ENCODE measurements around the gene SEMA4G. TPM values are rescaled to one million over a fixed set of nuclear protein-coding genes. Genes with fewer than 3 reads are reported as not detected.
A peak's percentile ranks its signal among the peaks of the same experiment; 100 is the strongest.

Gene SEMA4G
- total and polyA plus RNA-seq, 2 experiments from 2014 or later = 5.3 to 8.5 TPM

DNA sequence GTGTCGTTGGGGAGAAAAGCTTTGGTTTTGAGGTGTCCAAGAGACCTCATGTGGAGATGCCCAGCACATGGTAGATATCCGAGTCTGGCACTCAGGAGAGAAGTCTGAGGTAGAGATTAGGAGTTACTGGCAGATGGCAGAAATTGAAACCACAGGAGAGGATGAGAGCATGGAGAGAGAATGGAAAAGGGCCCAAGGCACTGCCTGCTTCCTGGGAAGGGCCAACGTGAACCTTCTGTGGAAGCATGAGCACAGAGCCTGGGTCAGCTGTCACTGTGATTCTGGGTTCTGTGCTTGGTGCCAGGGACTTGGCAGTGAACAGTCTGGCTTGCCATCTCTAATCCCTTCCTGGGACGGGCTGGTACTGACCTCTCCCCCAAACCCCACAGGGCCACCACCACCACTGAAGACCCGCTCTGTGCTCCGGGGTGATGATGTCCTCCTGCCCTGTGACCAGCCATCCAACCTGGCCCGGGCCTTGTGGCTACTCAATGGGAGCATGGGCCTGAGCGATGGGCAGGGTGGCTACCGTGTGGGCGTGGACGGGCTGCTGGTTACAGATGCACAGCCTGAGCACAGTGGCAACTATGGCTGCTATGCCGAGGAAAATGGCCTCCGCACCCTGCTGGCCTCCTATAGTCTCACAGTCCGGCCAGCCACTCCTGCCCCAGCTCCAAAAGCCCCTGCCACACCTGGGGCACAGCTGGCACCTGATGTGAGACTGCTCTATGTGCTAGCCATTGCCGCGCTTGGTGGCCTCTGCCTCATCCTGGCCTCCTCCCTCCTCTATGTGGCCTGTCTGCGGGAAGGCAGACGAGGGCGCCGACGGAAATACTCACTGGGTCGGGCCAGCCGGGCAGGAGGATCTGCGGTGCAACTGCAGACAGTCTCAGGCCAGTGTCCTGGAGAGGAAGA is 13.9 kb downstream of the SEMA4G start (continued):
- TF ChIP-seq, protein P1, sequence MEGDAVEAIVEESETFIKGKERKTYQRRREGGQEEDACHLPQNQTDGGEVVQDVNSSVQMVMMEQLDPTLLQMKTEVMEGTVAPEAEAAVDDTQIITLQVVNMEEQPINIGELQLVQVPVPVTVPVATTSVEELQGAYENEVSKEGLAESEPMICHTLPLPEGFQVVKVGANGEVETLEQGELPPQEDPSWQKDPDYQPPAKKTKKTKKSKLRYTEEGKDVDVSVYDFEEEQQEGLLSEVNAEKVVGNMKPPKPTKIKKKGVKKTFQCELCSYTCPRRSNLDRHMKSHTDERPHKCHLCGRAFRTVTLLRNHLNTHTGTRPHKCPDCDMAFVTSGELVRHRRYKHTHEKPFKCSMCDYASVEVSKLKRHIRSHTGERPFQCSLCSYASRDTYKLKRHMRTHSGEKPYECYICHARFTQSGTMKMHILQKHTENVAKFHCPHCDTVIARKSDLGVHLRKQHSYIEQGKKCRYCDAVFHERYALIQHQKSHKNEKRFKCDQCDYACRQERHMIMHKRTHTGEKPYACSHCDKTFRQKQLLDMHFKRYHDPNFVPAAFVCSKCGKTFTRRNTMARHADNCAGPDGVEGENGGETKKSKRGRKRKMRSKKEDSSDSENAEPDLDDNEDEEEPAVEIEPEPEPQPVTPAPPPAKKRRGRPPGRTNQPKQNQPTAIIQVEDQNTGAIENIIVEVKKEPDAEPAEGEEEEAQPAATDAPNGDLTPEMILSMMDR (conservative IDR thresholded peaks at IDR 0.05; ENCODE audit: low read depth in 2 of 2) = no peak

DNA sequence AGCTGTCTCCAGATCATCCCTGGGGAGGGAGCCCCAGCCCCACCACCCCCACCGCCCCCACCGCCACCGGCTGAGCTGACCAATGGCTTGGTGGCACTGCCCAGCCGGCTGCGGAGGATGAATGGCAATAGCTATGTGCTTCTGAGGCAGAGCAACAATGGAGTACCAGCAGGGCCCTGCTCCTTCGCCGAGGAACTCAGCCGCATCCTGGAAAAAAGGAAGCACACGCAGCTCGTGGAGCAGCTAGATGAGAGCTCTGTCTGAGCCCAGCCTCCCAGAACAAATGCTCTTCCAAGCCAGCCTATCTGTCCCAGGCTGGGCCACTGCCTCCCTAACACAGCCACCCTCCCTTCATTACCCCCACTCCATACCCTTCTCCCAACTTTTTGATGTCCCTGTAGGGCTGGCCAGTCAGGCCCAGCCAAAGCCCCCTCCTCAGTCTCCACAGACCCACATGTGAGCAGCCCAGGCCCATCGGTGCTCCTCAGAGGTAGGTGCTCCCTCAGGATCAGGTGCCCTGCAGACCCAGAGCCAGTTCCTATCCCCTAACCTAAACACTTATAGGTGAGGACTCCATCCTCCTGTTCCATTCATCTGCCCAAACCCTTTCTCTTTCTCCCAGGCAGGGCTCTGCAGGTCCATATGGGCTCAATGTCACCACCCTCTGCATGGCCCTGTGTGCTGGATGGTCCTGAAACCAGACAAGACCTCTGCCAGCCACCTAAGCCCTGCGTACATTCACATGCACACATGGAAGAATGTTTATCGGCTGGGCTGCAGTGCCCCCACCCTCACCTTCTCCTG is 14.8 kb downstream of the SEMA4G start:
- Mint-ChIP-seq H3K4me3 (no peak overlapping the region), H3K9me3 (peaks cover 2% of the 10 kb centered on the region; the same call in 1 of the 3 replicates), H3K27ac (no peak overlapping the region), H3K36me3 (ENCODE audit: low read depth) (peaks cover 16% of the 10 kb centered on the region), H3K27me3 (ENCODE audit: insufficient read depth, low read depth, poor library complexity) (peaks cover 19% of the 10 kb centered on the region), H3K4me1 (peaks cover 12% of the 10 kb centered on the region)
- no peak overlapping the region for H3K4me3 ChIP-seq
- DNase-seq (ENCODE audit: low spot score) (no peak), ATAC-seq (no peak)
- H3K9me2 ChIP-seq (ENCODE audit: insufficient read depth) = no peaks in the 10 kb centered on the region
- peaks cover 29% of the 10 kb centered on the region for H3K79me2 ChIP-seq (replicated peaks; ENCODE audit: insufficient read depth)
- peak; percentile 7; the same call in 1 of the 2 replicates for TF ChIP-seq POLR2AphosphoS5 (IDR thresholded peaks at IDR 0.05; ENCODE audit: low read depth)
- no peak for TF ChIP-seq JUNB (IDR thresholded peaks at IDR 0.05; ENCODE audit: unreplicated experiment)
- H4K20me1 ChIP-seq (replicated peaks; ENCODE audit: insufficient read depth) = peaks cover 11% of the 10 kb centered on the region; the same call in 1 of the 2 replicates
- H2AFZ ChIP-seq = no peak overlapping the region
- H3K4me2 ChIP-seq = no peak overlapping the region
- H3K36me3 ChIP-seq (ENCODE audit: insufficient read depth) = no peaks in the 10 kb centered on the region
- no peak overlapping the region for H3K27ac ChIP-seq (ENCODE audit: low read depth)
- H3K27me3 ChIP-seq (ENCODE audit: insufficient read depth) = no peaks in the 10 kb centered on the region
- H3F3A ChIP-seq (replicated peaks; ENCODE audit: low read depth) = peaks cover 7% of the 10 kb centered on the region; the same call in 1 of the 2 replicates
- H3K4me1 ChIP-seq (ENCODE audit: insufficient read depth) = no peaks in the 10 kb centered on the region

DNA sequence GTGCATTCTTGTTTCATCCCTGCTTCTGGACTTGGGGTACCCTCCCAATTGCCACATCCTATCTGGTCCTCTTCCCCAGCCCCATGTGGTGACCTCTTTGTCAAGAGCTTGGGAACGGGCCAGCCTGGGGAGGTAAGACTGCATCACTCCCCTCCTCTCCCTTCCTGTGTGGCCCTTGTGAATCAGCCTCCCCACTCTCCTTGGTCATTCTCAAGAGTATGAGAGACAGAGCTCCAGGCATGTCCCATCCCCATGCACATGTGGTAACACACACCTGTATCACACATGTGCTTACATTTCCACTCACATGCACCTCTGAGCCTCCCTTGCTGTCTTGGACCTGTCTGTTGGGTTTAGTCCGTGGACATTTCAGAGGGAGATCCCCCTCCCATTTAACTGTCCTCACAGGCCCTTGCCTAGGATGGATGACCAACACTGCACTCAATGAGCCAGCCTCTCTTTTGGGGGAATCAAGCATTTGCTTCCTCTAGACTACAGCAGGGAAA is 15.4 kb downstream of the SEMA4G start:
- ATAC-seq (no peak), DNase-seq (ENCODE audit: low spot score) (no peak)
- no peak overlapping the region for H3K27ac Mint-ChIP-seq
- peaks cover 19% of the 10 kb centered on the region for H3K27me3 Mint-ChIP-seq (ENCODE audit: insufficient read depth, low read depth, poor library complexity)
- H3K27ac ChIP-seq (ENCODE audit: low read depth) = no peak overlapping the region
- peaks cover 12% of the 10 kb centered on the region for H3K4me1 Mint-ChIP-seq
- H2AFZ ChIP-seq = no peak overlapping the region
- no peak for TF ChIP-seq ZNF114 (CRISPR knock-in tag; IDR thresholded peaks at IDR 0.05)
- TF ChIP-seq EZH2 (IDR thresholded peaks at IDR 0.05; ENCODE audit: low read depth, unreplicated experiment) = no peak
- TF ChIP-seq NANOG (IDR thresholded peaks at IDR 0.05; ENCODE audit: borderline replicate concordance) = no peak
- no peak for TF ChIP-seq CREB1 (CRISPR knock-in tag; IDR thresholded peaks at IDR 0.05; ENCODE audit: low read depth)
- TF ChIP-seq, protein P1 (conservative IDR thresholded peaks at IDR 0.05; ENCODE audit: low read depth in 2 of 2) = no peak
- TF ChIP-seq POLR2AphosphoS5 (IDR thresholded peaks at IDR 0.05; ENCODE audit: low read depth) = no peak
- no peak for TF ChIP-seq STAT1 (IDR thresholded peaks at IDR 0.05; ENCODE audit: unreplicated experiment)
- TF ChIP-seq, protein P2, sequence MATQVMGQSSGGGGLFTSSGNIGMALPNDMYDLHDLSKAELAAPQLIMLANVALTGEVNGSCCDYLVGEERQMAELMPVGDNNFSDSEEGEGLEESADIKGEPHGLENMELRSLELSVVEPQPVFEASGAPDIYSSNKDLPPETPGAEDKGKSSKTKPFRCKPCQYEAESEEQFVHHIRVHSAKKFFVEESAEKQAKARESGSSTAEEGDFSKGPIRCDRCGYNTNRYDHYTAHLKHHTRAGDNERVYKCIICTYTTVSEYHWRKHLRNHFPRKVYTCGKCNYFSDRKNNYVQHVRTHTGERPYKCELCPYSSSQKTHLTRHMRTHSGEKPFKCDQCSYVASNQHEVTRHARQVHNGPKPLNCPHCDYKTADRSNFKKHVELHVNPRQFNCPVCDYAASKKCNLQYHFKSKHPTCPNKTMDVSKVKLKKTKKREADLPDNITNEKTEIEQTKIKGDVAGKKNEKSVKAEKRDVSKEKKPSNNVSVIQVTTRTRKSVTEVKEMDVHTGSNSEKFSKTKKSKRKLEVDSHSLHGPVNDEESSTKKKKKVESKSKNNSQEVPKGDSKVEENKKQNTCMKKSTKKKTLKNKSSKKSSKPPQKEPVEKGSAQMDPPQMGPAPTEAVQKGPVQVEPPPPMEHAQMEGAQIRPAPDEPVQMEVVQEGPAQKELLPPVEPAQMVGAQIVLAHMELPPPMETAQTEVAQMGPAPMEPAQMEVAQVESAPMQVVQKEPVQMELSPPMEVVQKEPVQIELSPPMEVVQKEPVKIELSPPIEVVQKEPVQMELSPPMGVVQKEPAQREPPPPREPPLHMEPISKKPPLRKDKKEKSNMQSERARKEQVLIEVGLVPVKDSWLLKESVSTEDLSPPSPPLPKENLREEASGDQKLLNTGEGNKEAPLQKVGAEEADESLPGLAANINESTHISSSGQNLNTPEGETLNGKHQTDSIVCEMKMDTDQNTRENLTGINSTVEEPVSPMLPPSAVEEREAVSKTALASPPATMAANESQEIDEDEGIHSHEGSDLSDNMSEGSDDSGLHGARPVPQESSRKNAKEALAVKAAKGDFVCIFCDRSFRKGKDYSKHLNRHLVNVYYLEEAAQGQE (IDR thresholded peaks at IDR 0.05; ENCODE audit: unreplicated experiment) = no peak
- no peak for TF ChIP-seq ZNF331 (CRISPR knock-in tag; IDR thresholded peaks at IDR 0.05; ENCODE audit: low read depth)
- no peak for TF ChIP-seq JUNB (IDR thresholded peaks at IDR 0.05; ENCODE audit: unreplicated experiment)
- H3K4me3 ChIP-seq = no peak overlapping the region
- peaks cover 17% of the 10 kb centered on the region for H4K20me1 ChIP-seq (replicated peaks; ENCODE audit: insufficient read depth)
- no peaks in the 10 kb centered on the region for H3K4me1 ChIP-seq (ENCODE audit: insufficient read depth)
- H3K79me2 ChIP-seq (replicated peaks; ENCODE audit: insufficient read depth) = peaks cover 36% of the 10 kb centered on the region
- peaks cover 22% of the 10 kb centered on the region for H3K36me3 Mint-ChIP-seq (ENCODE audit: low read depth)
- H3K27me3 ChIP-seq (ENCODE audit: insufficient read depth) = no peaks in the 10 kb centered on the region
- H3K9me2 ChIP-seq (ENCODE audit: insufficient read depth) = no peaks in the 10 kb centered on the region
- H3K4me3 Mint-ChIP-seq = no peak overlapping the region
- no peak overlapping the region for H3K4me2 ChIP-seq
- peaks cover under 1% of the 10 kb centered on the region; the same call in 1 of the 2 replicates for H3K36me3 ChIP-seq (ENCODE audit: insufficient read depth)
- peaks cover 7% of the 10 kb centered on the region; the same call in 1 of the 2 replicates for H3F3A ChIP-seq (replicated peaks; ENCODE audit: low read depth)
- peaks cover 2% of the 10 kb centered on the region; the same call in 1 of the 3 replicates for H3K9me3 Mint-ChIP-seq
